ENCODE measurements around the gene FGD4. TPM values are rescaled to one million over a fixed set of nuclear protein-coding genes. Genes with fewer than 3 reads are reported as not detected.

Gene FGD4
- total and polyA plus RNA-seq, 2 of the 4 experiments (the other 2 are of a cell fraction) = 2.1 to 8.8 TPM

- Histone ChIP-seq H3K23ac (ENCODE audit: low read depth, low read length) (peak overlapping the region; percentile 18; the same call in 1 of the 2 replicates), H3K36me3 (ENCODE audit: control insufficient read depth, insufficient read depth, low read length) (peaks cover 3% of the 10 kb centered on the region; the same call in 1 of the 2 replicates), H3K9ac (ENCODE audit: low read depth, low read length) (peak overlapping the region; percentile 24; the same call in 1 of the 2 replicates), H2BK120ac (ENCODE audit: low read depth, low read length) (peak overlapping the region; percentile 71; the same call in 1 of the 2 replicates), H4K91ac (ENCODE audit: insufficient read depth, low read depth, low read length) (0 out of 2 replicates have a peak overlapping the region, but pooled peaks have one; percentile 34), H3K79me1 (ENCODE audit: low read depth in 1 of 2, low read length in 2 of 2) (peaks cover 16 to 36% of the 10 kb centered on the region in 2 experiments), H2BK15ac (ENCODE audit: low read depth, low read length) (peak overlapping the region; percentile 53; the same call in 1 of the 3 replicates), H3K4me3 (ENCODE audit: insufficient read depth, low read depth, low read length) (no peak overlapping the region), H2BK5ac (ENCODE audit: low read depth, low read length, poor library complexity, severe bottlenecking) (peak overlapping the region; percentile 44), H4K5ac (ENCODE audit: low read depth, low read length) (peak overlapping the region; percentile 59; the same call in 1 of the 2 replicates), H3K18ac (ENCODE audit: low read depth, low read length) (peak overlapping the region; percentile 26; the same call in 1 of the 2 replicates), H3K9me1 (ENCODE audit: insufficient read depth, low read length) (peaks cover 12% of the 10 kb centered on the region), H4K8ac (ENCODE audit: low read depth in 2 of 2, low read length in 2 of 2) (peak overlapping the region; percentile 46 to 47; a peak in 2 of 4 replicates), H4K20me1 (ENCODE audit: insufficient read depth, low read length) (no peaks in the 10 kb centered on the region), H2AFZ (replicated peaks; ENCODE audit: low read length, poor library complexity) (no peak overlapping the region), H2AK9ac (replicated peaks; ENCODE audit: low read depth, low read length, poor library complexity) (peak overlapping the region; percentile 0), H2AK5ac (ENCODE audit: low read depth, low read length) (peak overlapping the region; percentile 10; the same call in 1 of the 2 replicates), H3K9me3 (ENCODE audit: control insufficient read depth, insufficient read depth, low read length) (no peaks in the 10 kb centered on the region), H3K27me3 (ENCODE audit: control insufficient read depth, insufficient read depth, low read length) (no peaks in the 10 kb centered on the region), H3K4ac (ENCODE audit: low read depth, low read length) (peak overlapping the region; percentile 73; the same call in 1 of the 2 replicates), H3K4me1 (ENCODE audit: control insufficient read depth, insufficient read depth, low read length) (peaks cover 15% of the 10 kb centered on the region), H3K27ac (ENCODE audit: insufficient read depth, low read length) (peak overlapping the region; percentile 43; the same call in 1 of the 2 replicates), H3K56ac (ENCODE audit: extremely low read depth, insufficient read depth, low read length) (no peak overlapping the region), H3K14ac (replicated peaks; ENCODE audit: low read depth, low read length) (peak overlapping the region; percentile 18; the same call in 1 of the 2 replicates), H3K4me2 (ENCODE audit: low read depth, low read length) (peak overlapping the region; percentile 9; the same call in 1 of the 2 replicates), H2BK20ac (ENCODE audit: low read depth, low read length) (peak overlapping the region; percentile 68)
- WGBS, 2 experiments (ENCODE audit: extremely low coverage in 2 of 2, insufficient read length in 1 of 2) = 33% methylated on average over 1 of the region's 2 CpGs; no CpG with 5 or more reads in 1 of the 2 experiments
- no TSS peak for BruUV-seq (replicated peaks)
- CTCF ChIA-PET = no interaction called here
- dilution Hi-C loops (cut with HindIII; ENCODE audit: low sequenced_read_pairs, unreplicated experiment) (no loop called here), intact Hi-C loops (cut with micrococcal nuclease) (loop anchor here (2.0 kb wide), 1 partner anchor 14 kb away; no protein-coding TSS in a partner anchor), in situ Hi-C loops (cut with MboI; ENCODE audit: low sequenced_read_pairs) (no loop called here)
- POLR2A ChIA-PET (ENCODE audit: unreplicated experiment) = no interaction called here
- TF ChIP-seq RAD21 (IDR thresholded peaks at IDR 0.05; ENCODE audit: low read length) (no peak), POLR2A (IDR thresholded peaks at IDR 0.05; ENCODE audit: low read depth, low read length) (no peak), CTCF (conservative IDR thresholded peaks at IDR 0.05; ENCODE audit: low read depth, low read length) (no peak), FOS (IDR thresholded peaks at IDR 0.05; ENCODE audit: low read depth, low read length) (no peak), SMC3 (IDR thresholded peaks at IDR 0.05; ENCODE audit: low read depth, low read length) (no peak), MAZ (IDR thresholded peaks at IDR 0.05; ENCODE audit: borderline replicate concordance, low read depth, low read length) (no peak), RCOR1 (IDR thresholded peaks at IDR 0.05; ENCODE audit: insufficient replicate concordance, low read length) (no peak), CHD1 (IDR thresholded peaks at IDR 0.05; ENCODE audit: low read depth, low read length) (no peak), NFE2L2 (IDR thresholded peaks at IDR 0.05; ENCODE audit: low read depth, low read length) (no peak), CEBPB (IDR thresholded peaks at IDR 0.05; ENCODE audit: low read depth, low read length) (no peak), RFX5 (IDR thresholded peaks at IDR 0.05; ENCODE audit: low read depth, low read length) (no peak), ELK1 (IDR thresholded peaks at IDR 0.05; ENCODE audit: borderline replicate concordance, low read depth, low read length) (no peak), MAFK (IDR thresholded peaks at IDR 0.05; ENCODE audit: low read depth, low read length) (no peak), BHLHE40 (IDR thresholded peaks at IDR 0.05; ENCODE audit: low read depth, low read length) (no peak), MXI1 (IDR thresholded peaks at IDR 0.05; ENCODE audit: borderline replicate concordance, low read depth, low read length) (no peak), USF2 (IDR thresholded peaks at IDR 0.05; ENCODE audit: low read depth, low read length) (no peak)
- DNase-seq (no peak), ATAC-seq (ENCODE audit: low read depth) (no peak; the same call in 1 of the 2 replicates)
These were observed 169.9 kb downstream of the FGD4 start for GRCh38 chr12:32569259-32569658.

Measured in IMR-90 (cell line).